Neutrophil (primary cell): ENCODE data around the gene ZNF525.
A peak's percentile ranks its signal among the peaks of the same experiment; 100 is the strongest.
"Not testable (repeated sequence)": the region's sequence is repeated elsewhere in the genome, so short reads cannot be mapped to it uniquely, and the experiment has no call there.

Experiments
- H3K27ac ChIP-seq: fragments of 200-600 bp; sonication (generic); 2 replicates; pipeline ENCODE4 v1.5.1; 2016; ENCODE audit warnings: mild to moderate bottlenecking, moderate library complexity
- H3K27me3 ChIP-seq: fragments of 200-600 bp; sonication (generic); 2 replicates; pipeline ENCODE4 v1.6.0; 2016; ENCODE audit warnings: mild to moderate bottlenecking
- H3K36me3 ChIP-seq: fragments of 200-600 bp; sonication (generic); 2 replicates; pipeline ENCODE4 v1.5.1; 2017
- H3K4me1 ChIP-seq, 2 experiments: fragments of 200-600 bp in 1 of 2; sonication (generic) in 1 of 2; 1 replicate in 1 of 2; 2 replicates in 1 of 2; pipeline versions ENCODE4 v1.5.1 to v1.6.1; 2013 to 2016; ENCODE audit warnings: low read depth in 1 of 2, low read length in 1 of 2, mild to moderate bottlenecking in 1 of 2, moderate library complexity in 1 of 2; ENCODE audit not compliant: control insufficient read depth in 1 of 2, insufficient read depth in 1 of 2
- H3K4me3 ChIP-seq, 2 experiments: fragments of 200-600 bp in 1 of 2; sonication (generic) in 1 of 2; 1 replicate in 1 of 2; 2 replicates in 1 of 2; pipeline ENCODE4 v1.5.1; 2013 to 2016; ENCODE audit warnings: low read depth in 1 of 2, low read length in 1 of 2, mild to moderate bottlenecking in 1 of 2, moderate library complexity in 1 of 2
- H3K9me3 ChIP-seq: fragments of 200-600 bp; sonication (generic); 2 replicates; pipeline ENCODE4 v1.5.1; 2016
- TF ChIP-seq, protein P1 (sequence below): fragments of 200-600 bp; sonication (generic); IDR thresholded peaks from 2 replicates; pipeline ENCODE4 v1.5.1; 2016; ENCODE audit warnings: antibody characterized with exemption

The ZNF525 gene

GRCh38 chr19:53365134-53365898 is at the start of gene ZNF525:
TSS of gene ZNF525 (plus strand) at chr19:53365705. CDS start at chr19:53372282, 6,577 bp downstream.
- Histone ChIP-seq H3K36me3 (no peaks in the 10 kb centered on the region), H3K4me3 (peak within 1 kb of the TSS; percentile 68 to 69), H3K27me3 (peaks cover 13% of the 10 kb centered on the region), H3K27ac (peak within 1 kb of the TSS; percentile 20), H3K9me3 (no peaks in the 10 kb centered on the region), H3K4me1 (peaks cover 13% of the 10 kb centered on the region in 2 experiments)
- TF ChIP-seq, protein P1, sequence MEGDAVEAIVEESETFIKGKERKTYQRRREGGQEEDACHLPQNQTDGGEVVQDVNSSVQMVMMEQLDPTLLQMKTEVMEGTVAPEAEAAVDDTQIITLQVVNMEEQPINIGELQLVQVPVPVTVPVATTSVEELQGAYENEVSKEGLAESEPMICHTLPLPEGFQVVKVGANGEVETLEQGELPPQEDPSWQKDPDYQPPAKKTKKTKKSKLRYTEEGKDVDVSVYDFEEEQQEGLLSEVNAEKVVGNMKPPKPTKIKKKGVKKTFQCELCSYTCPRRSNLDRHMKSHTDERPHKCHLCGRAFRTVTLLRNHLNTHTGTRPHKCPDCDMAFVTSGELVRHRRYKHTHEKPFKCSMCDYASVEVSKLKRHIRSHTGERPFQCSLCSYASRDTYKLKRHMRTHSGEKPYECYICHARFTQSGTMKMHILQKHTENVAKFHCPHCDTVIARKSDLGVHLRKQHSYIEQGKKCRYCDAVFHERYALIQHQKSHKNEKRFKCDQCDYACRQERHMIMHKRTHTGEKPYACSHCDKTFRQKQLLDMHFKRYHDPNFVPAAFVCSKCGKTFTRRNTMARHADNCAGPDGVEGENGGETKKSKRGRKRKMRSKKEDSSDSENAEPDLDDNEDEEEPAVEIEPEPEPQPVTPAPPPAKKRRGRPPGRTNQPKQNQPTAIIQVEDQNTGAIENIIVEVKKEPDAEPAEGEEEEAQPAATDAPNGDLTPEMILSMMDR = peak; percentile 49

DNA sequence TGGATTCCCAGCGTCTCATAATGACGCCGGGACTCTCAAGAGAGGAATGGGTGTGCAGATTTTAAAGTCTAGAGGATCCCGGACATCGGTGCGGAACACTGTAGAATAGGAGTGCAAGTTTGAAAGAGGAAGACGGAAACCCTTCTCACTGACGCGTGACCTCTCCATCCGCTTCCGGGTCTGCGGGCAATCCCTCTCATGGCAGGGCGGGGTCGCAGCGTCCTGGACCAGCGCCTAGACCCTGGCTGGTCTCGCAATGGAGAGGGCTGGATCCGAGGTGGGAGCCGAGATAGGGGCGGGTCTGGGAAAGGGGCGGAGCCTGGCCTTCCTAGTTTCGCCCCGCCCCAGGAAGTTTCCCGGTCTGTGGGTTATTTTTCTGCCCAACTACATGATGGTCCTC is 36.5 kb upstream of the ZNF525 start:
- H3K4me3 ChIP-seq = peak overlapping the region in 1 of 2 experiments; percentile 28
- TF ChIP-seq, protein P1 = no peak

GRCh38 chr19:53332484-53332883 is 33.0 kb upstream of the ZNF525 start:
- no peak overlapping the region for H3K4me3 ChIP-seq
- TF ChIP-seq, protein P1 = no peak
- peaks cover under 1% of the 10 kb centered on the region for H3K36me3 ChIP-seq
- no peaks in the 10 kb centered on the region for H3K27me3 ChIP-seq
- no peak overlapping the region for H3K27ac ChIP-seq
- H3K4me1 ChIP-seq = peaks cover 7 to 12% of the 10 kb centered on the region in 2 experiments
- peaks cover 7% of the 10 kb centered on the region for H3K9me3 ChIP-seq

More for the DNA sequence above, 36.5 kb upstream of the ZNF525 start:
- Histone ChIP-seq H3K4me1 (peaks cover 4 to 7% of the 10 kb centered on the region in 2 experiments), H3K27ac (no peak overlapping the region), H3K36me3 (no peaks in the 10 kb centered on the region), H3K27me3 (no peaks in the 10 kb centered on the region), H3K9me3 (peaks cover 20% of the 10 kb centered on the region)

DNA sequence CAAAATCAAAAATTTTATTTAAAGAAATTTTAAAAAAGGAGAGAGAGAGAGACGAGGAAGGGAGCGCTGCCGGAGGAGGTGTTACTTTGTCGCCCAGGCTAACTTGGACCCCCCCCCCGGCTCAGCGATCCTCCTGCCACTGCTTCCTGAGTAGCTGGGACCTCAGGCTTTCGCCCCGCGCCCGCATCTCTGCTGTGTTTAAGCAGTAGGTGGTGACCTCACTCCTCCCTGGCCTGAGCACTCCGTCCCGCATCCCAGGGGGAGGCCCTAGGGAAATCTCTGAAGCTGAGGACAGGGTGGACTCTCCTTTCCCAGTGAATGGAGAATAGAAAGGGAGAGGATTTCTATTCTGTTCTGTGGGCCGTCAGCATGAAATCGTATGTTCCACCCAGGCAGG is 32.4 kb upstream of the ZNF525 start:
- Histone ChIP-seq H3K36me3 (peaks cover 6% of the 10 kb centered on the region), H3K27ac (no peak overlapping the region), H3K4me3 (peak overlapping the region; percentile 77 to 95), H3K9me3 (peaks cover 7% of the 10 kb centered on the region), H3K4me1 (peaks cover 7 to 12% of the 10 kb centered on the region in 2 experiments), H3K27me3 (no peaks in the 10 kb centered on the region)
- TF ChIP-seq, protein P1 = no peak

- peak within 1 kb of the TSS; percentile 77 to 95 for H3K4me3 ChIP-seq
- TF ChIP-seq, protein P1 = no peak
- no peaks in the 10 kb centered on the region for H3K27me3 ChIP-seq
- H3K36me3 ChIP-seq = peaks cover 10% of the 10 kb centered on the region
- peak within 1 kb of the TSS; percentile 55 for H3K27ac ChIP-seq
- peaks cover 4% of the 10 kb centered on the region for H3K9me3 ChIP-seq
- H3K4me1 ChIP-seq = peaks cover 7 to 12% of the 10 kb centered on the region in 2 experiments
Observed at GRCh38 chr19:53333463-53334449, 31.7 kb upstream of the ZNF525 start, which contains the start of gene ZNF845. TSS of gene ZNF845 (plus strand) at chr19:53333749. CDS start at chr19:53341308, 7,559 bp downstream.

- not testable (repeated sequence) for H3K4me3 ChIP-seq, H3K27me3 ChIP-seq, H3K4me1 ChIP-seq, H3K27ac ChIP-seq
- Histone ChIP-seq H3K9me3 (peaks cover 28% of the 10 kb centered on the region), H3K36me3 (peaks cover 78% of the 10 kb centered on the region)
Observed at GRCh38 chr19:53344403-53344802, 21.1 kb upstream of the ZNF525 start.
